Uterus (tissue), 4 donors: ENCODE measurements around the gene HACD2. TPM values are rescaled to one million over a fixed set of nuclear protein-coding genes. Genes with fewer than 3 reads are reported as not detected.

Experiments
- DNase-seq, 2 donors: peaks; one replicate each; pipeline ENCODE4 v3.0.0-alpha.2; 2019 to 2020
- H3K27ac ChIP-seq, 2 donors: fragments of 200-600 bp; sonication (generic); 1 replicate in 1 of 2; 2 replicates in 1 of 2; pipeline ENCODE4 v1.5.1; 2016 to 2018
- H3K27me3 ChIP-seq, 2 donors: fragments of 200-600 bp; sonication (generic); one replicate each; pipeline ENCODE4 v1.5.1; 2018 to 2019; ENCODE audit warnings: control low read depth in 1 of 2
- H3K36me3 ChIP-seq, 2 donors: fragments of 200-600 bp; sonication (generic); one replicate each; pipeline ENCODE4 v1.5.1; 2019; ENCODE audit warnings: control low read depth in 1 of 2
- H3K4me1 ChIP-seq, 2 donors: fragments of 200-600 bp; sonication (generic); one replicate each; pipeline ENCODE4 v1.5.1; 2018 to 2019; ENCODE audit warnings: control low read depth in 1 of 2
- H3K4me3 ChIP-seq, 2 donors: fragments of 200-600 bp; sonication (generic); 1 replicate in 1 of 2; 2 replicates in 1 of 2; pipeline ENCODE4 v1.5.1; 2018 to 2019; ENCODE audit warnings: mild to moderate bottlenecking in 1 of 2
- H3K9me3 ChIP-seq, 2 donors: fragments of 200-600 bp; sonication (generic); one replicate each; pipeline ENCODE4 v1.5.1; 2019; ENCODE audit warnings: control low read depth in 1 of 2
- CTCF ChIP-seq, 4 experiments: fragments of 200-600 bp in 2 of 4; fragments of 450-650 bp in 2 of 4; sonication (generic) in 2 of 4; IDR thresholded peaks; one replicate each; pipeline ENCODE4 v1.5.1; 2016 to 2019; ENCODE audit warnings: antibody characterized with exemption in 4 of 4, mild to moderate bottlenecking in 2 of 4, moderate library complexity in 1 of 4
- POLR2A ChIP-seq, 2 donors: fragments of 450-650 bp; IDR thresholded peaks; one replicate each; pipeline ENCODE4 v1.6.1; 2016; ENCODE audit warnings: antibody characterized with exemption in 2 of 2, mild to moderate bottlenecking in 1 of 2, moderate library complexity in 1 of 2
- intact Hi-C: fragments of 100-400 bp; cut with DNase I; formaldehyde crosslinking; loops from one replicate; pipeline ENCODE4 v1.15.1; 2023; ENCODE audit warnings: low total_unique reads
- total RNA-seq, 4 donors: library from RNA; depleted of rRNA in 3 of 4; stranded (reverse); fragments of >200 nt in 3 of 4; gene quantifications; one replicate each; pipeline versions ENCODE4 v1.1.0 to v1.2.4, GENCODE V29; 2014 to 2023
- donor health status: DM: yes; HTN: yes; CAD: no.

Gene HACD2
- total RNA-seq, 4 donors from 2014 or later = 21.5 to 38.0 (median 28.8) TPM

DNA sequence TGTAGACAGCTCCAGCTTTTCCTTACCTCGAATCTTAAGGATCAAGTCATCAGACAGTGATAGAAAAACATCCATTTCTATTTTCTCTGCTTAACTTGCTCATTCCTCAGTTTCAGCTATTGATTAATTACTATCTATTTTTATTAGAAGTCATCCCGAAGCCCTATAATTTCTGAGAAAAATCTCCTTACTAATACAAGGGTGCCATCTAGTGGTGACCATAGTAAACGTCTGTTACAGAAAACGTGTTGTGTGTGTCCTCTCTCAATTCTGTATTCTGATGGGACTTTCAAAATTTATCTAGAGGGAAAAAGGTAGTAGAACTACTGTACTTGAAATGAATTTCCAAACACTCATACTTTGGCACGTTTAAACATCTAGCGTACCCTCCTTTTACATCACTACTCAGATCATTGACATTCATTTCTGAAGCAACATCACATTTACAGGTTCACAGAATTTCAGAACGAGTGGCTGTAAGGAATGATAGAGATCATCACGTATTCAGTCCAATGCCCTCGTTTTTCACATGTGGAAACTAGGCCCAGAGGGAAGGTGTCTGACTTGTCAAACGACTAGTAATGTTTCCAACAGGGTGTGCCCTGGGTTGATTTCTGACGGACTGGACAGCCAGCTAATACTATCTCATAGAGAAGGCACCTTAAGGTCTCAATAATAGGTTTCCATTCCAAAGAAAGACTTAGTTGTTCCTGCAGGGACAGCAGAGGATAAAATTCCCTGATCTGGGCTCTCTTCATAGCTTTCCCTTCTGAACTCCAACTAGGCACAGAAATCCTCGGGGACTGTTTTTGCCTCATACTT, 25.6 kb downstream of the HACD2 start:
- intact Hi-C loops = no loop called here
- peak in 1 of 2 donors; percentile 24 for DNase-seq
- Histone ChIP-seq H3K4me3 (no peak overlapping the region), H3K9me3 (peaks cover 0 to 3% of the 10 kb centered on the region in 2 donors), H3K27me3 (no peaks in the 10 kb centered on the region), H3K36me3 (no peaks in the 10 kb centered on the region), H3K4me1 (no peaks in the 10 kb centered on the region), H3K27ac (no peak overlapping the region)
- no peak for TF ChIP-seq POLR2A (IDR thresholded peaks at IDR 0.05)
- TF ChIP-seq CTCF (IDR thresholded peaks at IDR 0.05) = peak; percentile 70 to 82 (median 76)

GRCh38 chr3:123553536-123553935, 31.3 kb downstream of the HACD2 start:
- no peak for TF ChIP-seq POLR2A (IDR thresholded peaks at IDR 0.05)
- intact Hi-C loops = no loop called here
- H3K4me3 ChIP-seq = no peak overlapping the region
- DNase-seq = no peak
- H3K27me3 ChIP-seq = no peaks in the 10 kb centered on the region
- H3K4me1 ChIP-seq = no peaks in the 10 kb centered on the region
- H3K36me3 ChIP-seq = no peaks in the 10 kb centered on the region
- peaks cover 0 to 11% of the 10 kb centered on the region in 2 donors for H3K9me3 ChIP-seq
- H3K27ac ChIP-seq = no peak overlapping the region

DNA sequence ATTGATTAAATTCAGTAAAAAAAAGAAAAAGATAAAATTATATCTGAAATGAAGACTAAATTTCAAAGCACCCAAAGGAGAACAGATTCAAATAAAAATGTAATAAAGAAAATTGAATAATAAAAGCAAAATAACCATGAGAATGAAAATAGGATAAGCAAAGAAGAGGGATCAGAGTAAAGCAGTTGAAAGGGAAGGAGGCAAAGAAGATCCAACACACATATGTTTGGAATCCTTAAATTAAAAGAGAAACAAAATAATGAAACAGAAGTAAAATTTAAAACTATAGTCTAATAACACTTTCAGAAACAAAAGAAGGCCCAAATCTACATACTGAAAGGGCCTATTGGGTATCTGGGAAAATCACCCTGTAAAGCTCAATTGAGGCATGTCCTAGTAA, 32.1 kb downstream of the HACD2 start:
- Histone ChIP-seq H3K9me3 (peaks cover 0 to 11% of the 10 kb centered on the region in 2 donors), H3K4me3 (no peak overlapping the region), H3K27me3 (no peaks in the 10 kb centered on the region), H3K4me1 (no peaks in the 10 kb centered on the region), H3K27ac (no peak overlapping the region), H3K36me3 (no peaks in the 10 kb centered on the region)
- intact Hi-C loops = no loop called here
- TF ChIP-seq POLR2A (IDR thresholded peaks at IDR 0.05) = no peak
- TF ChIP-seq CTCF (IDR thresholded peaks at IDR 0.05) = no peak
- DNase-seq = no peak

- intact Hi-C loops = no loop called here
- Histone ChIP-seq H3K36me3 (no peaks in the 10 kb centered on the region), H3K4me1 (no peaks in the 10 kb centered on the region), H3K9me3 (peaks cover 0 to 11% of the 10 kb centered on the region in 2 donors), H3K4me3 (no peak overlapping the region), H3K27ac (no peak overlapping the region), H3K27me3 (no peaks in the 10 kb centered on the region)
- no peak for DNase-seq
- TF ChIP-seq POLR2A (IDR thresholded peaks at IDR 0.05) = no peak
- TF ChIP-seq CTCF (IDR thresholded peaks at IDR 0.05) = peak in 2 of 4 experiments; percentile 7 to 13
Observed at GRCh38 chr3:123552095-123552714, 32.6 kb downstream of the HACD2 start.

GRCh38 chr3:123547881-123548519, 36.9 kb downstream of the HACD2 start:
- Histone ChIP-seq H3K27me3 (no peaks in the 10 kb centered on the region), H3K36me3 (no peaks in the 10 kb centered on the region), H3K27ac (peak overlapping the region in 1 of 2 donors; percentile 14), H3K4me3 (no peak overlapping the region), H3K9me3 (peaks cover 0 to 5% of the 10 kb centered on the region in 2 donors), H3K4me1 (no peaks in the 10 kb centered on the region)
- peak; percentile 22 to 65 for DNase-seq
- intact Hi-C loops = no loop called here
- TF ChIP-seq POLR2A (IDR thresholded peaks at IDR 0.05) = no peak
- TF ChIP-seq CTCF (IDR thresholded peaks at IDR 0.05) = no peak
